ENCODE results near the gene UBR3. TPM values are rescaled to one million over a fixed set of nuclear protein-coding genes. Genes with fewer than 3 reads are reported as not detected.

Gene UBR3
- total and polyA plus RNA-seq, 2 of the 4 experiments (the other 2 are of a cell fraction) = 10.0 to 33.9 TPM

GRCh38 chr2:170106102-170106840 is 279.0 kb downstream of the UBR3 start:
- Histone ChIP-seq H4K5ac (ENCODE audit: low read depth, low read length) (no peak overlapping the region), H3K9me3 (ENCODE audit: control insufficient read depth, insufficient read depth, low read length) (no peaks in the 10 kb centered on the region), H3K56ac (ENCODE audit: extremely low read depth, insufficient read depth, low read length) (no peak overlapping the region), H2BK15ac (ENCODE audit: low read depth, low read length) (no peak overlapping the region), H3K79me1 (ENCODE audit: low read depth in 1 of 2, low read length in 2 of 2) (no peaks in the 10 kb centered on the region), H4K8ac (ENCODE audit: low read depth in 2 of 2, low read length in 2 of 2) (no peak overlapping the region), H2BK120ac (ENCODE audit: low read depth, low read length) (no peak overlapping the region), H4K91ac (ENCODE audit: insufficient read depth, low read depth, low read length) (no peak overlapping the region), H2BK20ac (ENCODE audit: low read depth, low read length) (no peak overlapping the region), H3K4me3 (ENCODE audit: insufficient read depth, low read depth, low read length) (no peak overlapping the region), H3K27ac (ENCODE audit: insufficient read depth, low read length) (no peak overlapping the region), H2AK5ac (ENCODE audit: low read depth, low read length) (no peak overlapping the region), H4K20me1 (ENCODE audit: insufficient read depth, low read length) (no peaks in the 10 kb centered on the region), H3K4me2 (ENCODE audit: low read depth, low read length) (no peak overlapping the region), H2AFZ (replicated peaks; ENCODE audit: low read length, poor library complexity) (no peak overlapping the region), H3K14ac (replicated peaks; ENCODE audit: low read depth, low read length) (no peak overlapping the region), H3K4ac (ENCODE audit: low read depth, low read length) (no peak overlapping the region), H2BK5ac (ENCODE audit: low read depth, low read length, poor library complexity, severe bottlenecking) (no peak overlapping the region), H3K4me1 (ENCODE audit: control insufficient read depth, insufficient read depth, low read length) (no peaks in the 10 kb centered on the region), H2AK9ac (replicated peaks; ENCODE audit: low read depth, low read length, poor library complexity) (no peak overlapping the region), H3K9ac (ENCODE audit: low read depth, low read length) (no peak overlapping the region), H3K36me3 (ENCODE audit: control insufficient read depth, insufficient read depth, low read length) (no peaks in the 10 kb centered on the region), H3K27me3 (ENCODE audit: control insufficient read depth, insufficient read depth, low read length) (no peaks in the 10 kb centered on the region; the same call in 1 of the 2 replicates), H3K23ac (ENCODE audit: low read depth, low read length) (no peak overlapping the region), H3K9me1 (ENCODE audit: insufficient read depth, low read length) (no peaks in the 10 kb centered on the region), H3K18ac (ENCODE audit: low read depth, low read length) (no peak overlapping the region)
- no TSS peak for BruUV-seq (replicated peaks)
- ChIA-PET CTCF (interaction anchor here (0.7 kb wide), 1 partner anchor 1634 kb away, joined by 3 read pairs; no protein-coding TSS in a partner anchor), POLR2A (ENCODE audit: unreplicated experiment) (no interaction called here)
- TF ChIP-seq ELK1 (IDR thresholded peaks at IDR 0.05; ENCODE audit: borderline replicate concordance, low read depth, low read length) = no peak
- TF ChIP-seq CTCF (conservative IDR thresholded peaks at IDR 0.05; ENCODE audit: low read depth, low read length) = no peak
- TF ChIP-seq NFE2L2 (IDR thresholded peaks at IDR 0.05; ENCODE audit: low read depth, low read length) = no peak
- TF ChIP-seq MXI1 (IDR thresholded peaks at IDR 0.05; ENCODE audit: borderline replicate concordance, low read depth, low read length) = no peak
- TF ChIP-seq BHLHE40 (IDR thresholded peaks at IDR 0.05; ENCODE audit: low read depth, low read length) = no peak
- dilution Hi-C loops (cut with HindIII; ENCODE audit: low sequenced_read_pairs, unreplicated experiment) (no loop called here), intact Hi-C loops (cut with micrococcal nuclease) (loop anchor here (10.0 kb wide), 1 partner anchor 1051 kb away; no protein-coding TSS in a partner anchor), in situ Hi-C loops (cut with MboI; ENCODE audit: low sequenced_read_pairs) (no loop called here)
- no peak for DNase-seq
- no peak for ATAC-seq (ENCODE audit: low read depth)
- no CpG with 5 or more reads among the region's 4 CpGs for WGBS, 2 experiments (ENCODE audit: extremely low coverage in 2 of 2, insufficient read length in 1 of 2)
